ENCODE data around the gene HPD.

DNA sequence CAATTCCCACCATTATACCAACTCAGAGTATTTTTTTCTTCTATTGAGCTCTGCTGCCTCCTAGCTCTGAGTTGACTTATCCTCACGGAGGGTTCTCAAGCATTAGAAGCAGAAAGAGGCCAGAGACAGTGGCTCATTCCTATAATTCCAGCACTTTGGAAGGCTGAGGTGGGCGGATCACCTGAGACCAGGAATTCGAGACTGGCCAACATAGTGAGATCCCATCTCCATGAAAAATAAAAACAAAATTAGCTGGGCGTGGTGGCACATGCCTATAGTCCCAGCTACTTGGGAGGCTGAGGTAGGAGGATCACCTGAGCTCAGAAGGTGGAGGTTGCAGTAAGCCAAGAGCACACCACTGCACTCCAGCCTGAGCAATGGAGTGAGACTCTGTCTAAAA, 21.0 kb downstream of the HPD start:
- TF ChIP-seq, protein P1, sequence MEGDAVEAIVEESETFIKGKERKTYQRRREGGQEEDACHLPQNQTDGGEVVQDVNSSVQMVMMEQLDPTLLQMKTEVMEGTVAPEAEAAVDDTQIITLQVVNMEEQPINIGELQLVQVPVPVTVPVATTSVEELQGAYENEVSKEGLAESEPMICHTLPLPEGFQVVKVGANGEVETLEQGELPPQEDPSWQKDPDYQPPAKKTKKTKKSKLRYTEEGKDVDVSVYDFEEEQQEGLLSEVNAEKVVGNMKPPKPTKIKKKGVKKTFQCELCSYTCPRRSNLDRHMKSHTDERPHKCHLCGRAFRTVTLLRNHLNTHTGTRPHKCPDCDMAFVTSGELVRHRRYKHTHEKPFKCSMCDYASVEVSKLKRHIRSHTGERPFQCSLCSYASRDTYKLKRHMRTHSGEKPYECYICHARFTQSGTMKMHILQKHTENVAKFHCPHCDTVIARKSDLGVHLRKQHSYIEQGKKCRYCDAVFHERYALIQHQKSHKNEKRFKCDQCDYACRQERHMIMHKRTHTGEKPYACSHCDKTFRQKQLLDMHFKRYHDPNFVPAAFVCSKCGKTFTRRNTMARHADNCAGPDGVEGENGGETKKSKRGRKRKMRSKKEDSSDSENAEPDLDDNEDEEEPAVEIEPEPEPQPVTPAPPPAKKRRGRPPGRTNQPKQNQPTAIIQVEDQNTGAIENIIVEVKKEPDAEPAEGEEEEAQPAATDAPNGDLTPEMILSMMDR (conservative IDR thresholded peaks at IDR 0.05; ENCODE audit: low read depth, low read length) = no peak
- TF ChIP-seq EZH2 (IDR thresholded peaks at IDR 0.05; ENCODE audit: low read length, unreplicated experiment) = no peak
- TF ChIP-seq EZH2phosphoT487 (IDR thresholded peaks at IDR 0.05; ENCODE audit: borderline replicate concordance, low read length) = no peak
